Epithelial cell of esophagus (primary cell): Measurements from ENCODE around the gene QPRT.
"Not testable (repeated sequence)": the region's sequence is repeated elsewhere in the genome, so short reads cannot be mapped to it uniquely, and the experiment has no call there.

Experiments
- DNase-seq: peaks from one replicate; pipeline ENCODE4 v3.0.0; 2010; ENCODE audit warnings: low read depth
- H3K4me3 ChIP-seq: 2 replicates; pipeline ENCODE4 v1.5.1; 2011; ENCODE audit warnings: mild to moderate bottlenecking, low read length, control low read depth
- TF ChIP-seq, protein P1 (sequence below): IDR thresholded peaks from 2 replicates; pipeline ENCODE4 v1.5.1; 2011; ENCODE audit warnings: low read depth, mild to moderate bottlenecking, low read length, control low read depth, inconsistent platforms; ENCODE audit not compliant: insufficient read depth; ENCODE audit errors: missing control alignments

The QPRT gene

DNA sequence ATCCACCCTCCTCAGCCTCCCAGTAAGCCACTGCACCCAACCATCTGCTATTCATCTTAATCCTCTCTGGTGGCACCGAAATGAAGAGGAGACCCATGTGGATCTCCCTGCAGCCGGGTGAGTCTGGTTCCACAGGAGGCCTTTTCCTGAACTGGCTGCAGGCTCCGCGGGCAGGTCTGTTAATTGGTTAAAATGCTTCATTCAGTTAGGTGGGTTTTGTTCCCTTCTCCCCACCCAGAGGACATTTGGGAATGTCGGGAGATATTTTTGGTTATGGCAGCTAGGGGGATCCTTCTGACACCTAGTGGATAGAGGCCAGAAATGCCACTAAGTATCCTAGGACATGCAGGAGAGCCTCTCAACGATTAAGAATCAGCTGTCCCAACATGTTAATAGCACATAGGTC is 50.1 kb downstream of the QPRT start:
- no peak overlapping the region for H3K4me3 ChIP-seq
- peak; percentile 54 for DNase-seq
- TF ChIP-seq, protein P1, sequence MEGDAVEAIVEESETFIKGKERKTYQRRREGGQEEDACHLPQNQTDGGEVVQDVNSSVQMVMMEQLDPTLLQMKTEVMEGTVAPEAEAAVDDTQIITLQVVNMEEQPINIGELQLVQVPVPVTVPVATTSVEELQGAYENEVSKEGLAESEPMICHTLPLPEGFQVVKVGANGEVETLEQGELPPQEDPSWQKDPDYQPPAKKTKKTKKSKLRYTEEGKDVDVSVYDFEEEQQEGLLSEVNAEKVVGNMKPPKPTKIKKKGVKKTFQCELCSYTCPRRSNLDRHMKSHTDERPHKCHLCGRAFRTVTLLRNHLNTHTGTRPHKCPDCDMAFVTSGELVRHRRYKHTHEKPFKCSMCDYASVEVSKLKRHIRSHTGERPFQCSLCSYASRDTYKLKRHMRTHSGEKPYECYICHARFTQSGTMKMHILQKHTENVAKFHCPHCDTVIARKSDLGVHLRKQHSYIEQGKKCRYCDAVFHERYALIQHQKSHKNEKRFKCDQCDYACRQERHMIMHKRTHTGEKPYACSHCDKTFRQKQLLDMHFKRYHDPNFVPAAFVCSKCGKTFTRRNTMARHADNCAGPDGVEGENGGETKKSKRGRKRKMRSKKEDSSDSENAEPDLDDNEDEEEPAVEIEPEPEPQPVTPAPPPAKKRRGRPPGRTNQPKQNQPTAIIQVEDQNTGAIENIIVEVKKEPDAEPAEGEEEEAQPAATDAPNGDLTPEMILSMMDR: peak; percentile 68

DNA sequence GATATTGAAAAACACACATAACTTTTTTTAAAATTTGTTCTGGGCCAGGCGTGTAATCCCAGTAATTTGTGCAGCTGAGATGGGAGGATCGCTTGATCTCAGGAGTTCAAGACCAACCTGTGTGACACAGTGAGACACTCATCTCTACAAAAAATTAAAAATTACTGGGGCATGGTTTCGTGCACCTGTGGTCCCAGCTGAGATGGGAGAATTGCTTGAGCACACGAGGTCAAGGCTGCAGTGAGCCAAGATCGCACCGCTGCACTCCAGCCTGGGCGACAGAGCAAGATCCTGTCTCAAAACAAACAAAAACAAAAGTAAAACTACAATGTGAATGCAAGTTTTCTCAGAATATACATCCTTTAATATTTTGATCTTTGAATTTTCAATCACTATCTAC is 51.7 kb downstream of the QPRT start:
- TF ChIP-seq, protein P1: no peak
- DNase-seq: no peak
- H3K4me3 ChIP-seq: no peak overlapping the region

DNA sequence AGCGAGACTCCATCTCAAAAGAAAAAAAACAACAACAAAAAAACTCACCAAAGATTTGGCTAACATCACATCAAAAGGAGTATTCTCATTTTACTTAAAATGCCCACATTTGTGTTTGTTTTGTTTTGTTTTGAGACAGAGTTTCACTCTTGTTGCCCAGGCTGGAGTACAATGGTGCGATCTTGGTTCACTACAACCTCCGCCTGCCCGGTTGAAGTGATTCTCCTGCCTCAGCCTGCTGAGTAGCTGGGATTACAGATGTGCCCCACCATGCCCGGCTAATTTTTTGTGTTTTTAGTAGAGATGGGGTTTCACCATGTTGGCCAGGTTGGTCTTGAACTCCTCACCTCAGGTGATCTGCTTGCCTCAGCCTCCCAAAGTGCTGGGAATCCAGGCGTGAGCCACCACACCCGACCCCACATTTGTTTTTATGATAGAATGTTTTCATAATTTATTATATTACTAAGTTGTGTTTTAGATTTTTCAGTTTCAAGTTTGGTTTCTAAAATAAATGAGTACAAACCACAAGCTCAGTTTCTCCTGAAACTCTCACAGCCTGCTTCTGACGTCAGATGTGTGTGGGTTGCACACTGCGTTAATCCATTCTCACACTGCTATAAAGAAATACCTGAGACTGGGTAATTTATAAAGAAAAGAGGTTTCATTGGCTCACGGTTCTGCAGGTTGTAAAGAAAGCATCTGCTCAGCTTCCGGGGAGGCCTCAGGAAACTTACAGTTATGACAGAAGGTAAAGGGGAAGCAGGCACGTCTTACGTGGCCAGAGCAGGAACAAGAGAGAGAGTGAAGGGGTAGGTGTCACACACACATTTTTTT is 53.0 kb downstream of the QPRT start:
- not testable (repeated sequence) for DNase-seq, H3K4me3 ChIP-seq

DNA sequence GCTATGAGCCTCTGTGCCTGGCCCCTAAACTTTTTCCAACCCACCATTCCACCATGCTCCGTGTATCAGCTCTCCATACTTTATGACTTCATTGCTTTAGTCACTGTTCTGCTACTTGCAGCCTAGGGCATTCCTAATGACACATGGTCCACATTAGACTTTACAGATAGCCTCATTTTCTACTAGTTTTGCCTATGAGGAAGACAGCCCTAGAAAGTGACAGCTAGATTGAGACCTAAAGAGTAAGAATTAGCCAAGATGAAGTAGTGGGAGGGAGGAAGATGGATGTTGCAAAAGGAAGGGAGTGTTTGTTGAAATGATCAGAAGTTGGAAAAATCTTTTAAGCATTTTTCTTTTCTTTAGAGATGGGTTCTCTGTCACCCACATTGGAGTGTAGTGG is 55.8 kb downstream of the QPRT start:
- H3K4me3 ChIP-seq: no peak overlapping the region
- TF ChIP-seq, protein P1: no peak
- DNase-seq: no peak

DNA sequence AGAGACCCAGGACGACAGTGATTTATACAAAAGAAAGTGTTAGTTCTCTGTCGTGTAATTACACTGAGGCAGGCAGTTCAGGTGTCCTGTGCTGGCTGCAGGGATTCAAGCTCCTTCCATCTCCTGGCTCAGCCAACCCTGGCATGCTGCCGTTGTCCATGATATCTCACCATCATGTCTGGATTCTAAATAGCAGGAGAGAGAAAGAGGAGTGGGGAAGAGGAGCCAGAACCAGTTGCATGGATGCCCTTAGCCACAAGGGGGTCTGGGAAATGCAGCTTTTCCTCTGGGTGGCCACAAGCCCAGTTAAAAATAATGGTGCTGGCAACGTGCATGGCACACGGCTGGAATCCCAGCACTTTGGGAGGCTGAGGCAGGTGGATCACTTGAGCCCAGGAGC is 57.1 kb downstream of the QPRT start:
- no peak for DNase-seq
- TF ChIP-seq, protein P1: peak; percentile 5
- no peak overlapping the region for H3K4me3 ChIP-seq

DNA sequence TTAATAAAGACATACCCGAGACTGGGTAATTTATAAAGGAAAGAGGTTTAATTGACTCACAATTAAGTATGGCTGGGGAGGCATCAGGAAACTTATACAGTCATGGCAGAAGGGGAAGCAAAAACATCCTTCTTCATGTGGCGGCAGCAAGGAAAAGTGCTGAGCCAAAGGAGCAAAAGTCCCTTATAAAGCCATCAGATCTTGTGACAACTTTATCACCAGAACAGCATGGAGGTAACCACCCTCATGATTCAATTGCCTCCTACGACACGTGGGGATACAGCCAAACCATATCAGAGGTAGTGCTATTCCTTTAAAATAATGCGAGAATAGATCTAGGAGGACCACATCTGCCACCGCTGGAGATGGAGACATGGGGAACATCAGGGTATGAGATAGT is 57.8 kb downstream of the QPRT start:
- no peak for DNase-seq
- H3K4me3 ChIP-seq: no peak overlapping the region
- TF ChIP-seq, protein P1: no peak

DNA sequence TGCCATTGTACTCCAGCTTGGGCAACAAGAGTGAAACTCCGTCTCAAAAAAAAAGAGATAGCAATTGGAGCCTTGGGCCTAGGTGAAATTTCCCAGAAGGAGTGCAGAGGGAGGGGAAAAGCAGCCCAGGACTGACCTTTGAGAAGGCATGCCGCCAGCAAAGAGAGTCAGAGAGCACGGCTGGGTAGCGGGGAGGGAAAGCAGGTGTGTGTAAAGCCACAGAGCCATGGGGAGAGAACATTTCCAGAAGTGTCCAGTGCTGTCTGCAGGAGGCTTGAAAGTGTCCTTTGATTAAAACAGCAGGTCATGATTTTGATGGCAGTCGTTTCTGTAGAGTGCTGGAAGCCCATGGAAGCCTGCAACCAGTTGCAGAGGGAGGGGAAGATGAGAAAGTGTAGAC is 58.7 kb downstream of the QPRT start:
- no peak for DNase-seq
- TF ChIP-seq, protein P1: no peak
- H3K4me3 ChIP-seq: no peak overlapping the region
